Cardiac fibroblast (primary cell): ENCODE results near the gene TNS3.

Source experiments
- DNase-seq, 2 donors: peaks; one replicate each; pipeline versions ENCODE4 v3.0.0 to v3.0.0-alpha.2; 2010; ENCODE audit warnings: low read depth in 2 of 2
- H3K4me3 ChIP-seq, 2 donors: replicated peaks in 1 of 2; 1 replicate in 1 of 2; 2 replicates in 1 of 2; pipeline ENCODE4 v1.5.1; 2011; ENCODE audit warnings: low read depth in 2 of 2, low read length in 2 of 2, mild to moderate bottlenecking in 2 of 2, moderate library complexity in 1 of 2
- CTCF ChIP-seq: IDR thresholded peaks from one replicate; pipeline ENCODE4 v1.5.1; 2011; ENCODE audit warnings: low read depth, mild to moderate bottlenecking, low read length, inconsistent platforms

TNS3 gene

GRCh38 chr7:47281161-47281560 lies 300.8 kb downstream of the TNS3 start:
- no peak for DNase-seq
- TF ChIP-seq CTCF, result no peak
- no peak overlapping the region for H3K4me3 ChIP-seq

GRCh38 chr7:47280114-47280513 lies 301.8 kb downstream of the TNS3 start:
- H3K4me3 ChIP-seq, result no peak overlapping the region
- DNase-seq, result no peak
- no peak for TF ChIP-seq CTCF

- no peak for TF ChIP-seq CTCF
- H3K4me3 ChIP-seq, result no peak overlapping the region
- DNase-seq, result no peak
Measured at GRCh38 chr7:47278043-47278442, 303.9 kb downstream of the TNS3 start.

DNA sequence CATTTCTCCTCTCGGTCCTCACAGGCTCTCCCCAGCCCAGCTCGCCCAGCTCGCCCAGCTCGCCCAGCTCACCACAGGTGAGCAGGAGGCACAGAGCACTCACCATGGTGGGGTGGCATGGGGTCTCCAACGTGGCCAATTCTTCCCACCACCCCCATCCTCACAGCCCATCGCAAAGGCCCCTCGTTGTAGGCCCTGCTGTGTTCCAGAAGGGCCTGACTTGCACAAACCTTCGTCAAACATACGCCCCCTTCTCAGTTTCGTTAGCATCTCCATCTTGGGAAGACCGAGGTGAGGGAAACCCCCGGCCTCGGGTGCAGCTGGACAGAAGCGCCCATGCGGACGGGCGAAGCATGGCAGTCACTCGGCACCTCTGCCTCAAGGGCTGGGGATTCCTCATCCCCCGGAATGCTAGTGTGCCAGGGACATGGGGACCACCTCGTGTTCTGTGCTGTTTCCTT lies 304.6 kb downstream of the TNS3 start:
- DNase-seq, result no peak
- no peak overlapping the region for H3K4me3 ChIP-seq
- no peak for TF ChIP-seq CTCF

DNA sequence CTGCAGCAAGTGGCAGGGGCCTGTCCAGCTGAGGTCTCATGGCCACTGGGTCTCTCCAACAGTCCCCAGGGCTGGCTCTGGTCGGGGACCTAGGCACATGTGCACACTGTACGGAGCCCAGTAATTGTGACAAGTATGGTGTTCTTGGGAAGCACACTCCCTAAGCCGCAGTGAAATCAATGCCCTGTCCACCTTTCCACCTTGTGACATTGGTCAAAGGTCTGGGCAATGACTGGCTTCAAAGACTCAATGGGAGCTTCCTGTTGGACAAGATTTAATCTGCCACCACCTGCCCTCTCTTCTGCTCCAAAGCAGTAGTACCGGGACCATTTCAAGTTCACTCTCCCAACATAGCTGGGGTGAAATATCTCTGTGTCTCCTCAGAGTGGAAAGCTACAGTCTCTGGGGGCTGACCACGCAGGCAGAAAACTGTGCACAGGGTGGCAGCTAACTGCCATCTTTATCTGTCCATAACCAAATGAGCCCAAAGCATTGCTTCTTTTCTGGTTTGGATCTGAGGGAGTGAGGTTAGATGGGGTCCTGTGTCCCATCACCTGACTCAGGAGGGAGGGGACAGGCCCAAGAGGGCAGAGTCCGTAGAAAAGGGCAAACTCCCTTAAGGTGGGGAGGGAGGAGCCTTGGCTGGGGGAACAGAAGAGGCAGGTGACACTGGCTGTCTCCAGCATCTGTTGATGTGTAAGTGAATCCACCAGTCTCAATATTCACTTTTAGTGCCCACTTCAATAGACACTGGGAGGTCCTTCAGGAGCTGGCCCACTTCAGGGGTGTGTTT lies 307.7 kb downstream of the TNS3 start:
- DNase-seq, result no peak
- TF ChIP-seq CTCF, result no peak
- no peak overlapping the region for H3K4me3 ChIP-seq

DNA sequence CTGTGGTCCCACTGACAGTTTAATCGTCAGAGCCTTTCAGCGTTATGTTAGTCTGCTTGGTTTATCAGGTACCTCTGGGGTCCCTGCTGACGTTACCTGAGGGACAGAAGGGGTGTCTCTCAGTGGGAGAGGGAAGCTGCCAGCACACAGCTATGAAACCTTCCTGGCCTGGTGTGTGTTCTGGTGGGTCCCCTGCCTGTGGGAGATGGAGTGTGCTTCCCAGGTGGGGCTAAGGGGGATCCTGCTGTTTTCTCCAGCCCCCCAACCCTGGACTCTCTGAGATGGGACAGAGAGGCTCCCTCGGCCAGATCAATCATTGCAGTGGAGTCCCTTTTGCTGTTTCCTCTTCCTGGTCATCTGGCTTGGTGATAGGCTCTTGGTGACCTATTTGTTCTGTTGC lies 308.8 kb downstream of the TNS3 start:
- no peak for DNase-seq
- H3K4me3 ChIP-seq, result no peak overlapping the region
- TF ChIP-seq CTCF, result no peak

GRCh38 chr7:47271749-47272148 lies 310.2 kb downstream of the TNS3 start:
- H3K4me3 ChIP-seq, result no peak overlapping the region
- no peak for TF ChIP-seq CTCF
- DNase-seq, result peak in 1 of 2 donors; percentile 11
